Measurements from ENCODE around the gene HNRNPM. TPM values are rescaled to one million over a fixed set of nuclear protein-coding genes. Genes with fewer than 3 reads are reported as not detected.

HNRNPM gene
- total RNA-seq, 4 donors from 2014 or later = 42.5 to 74.6 (median 57.8) TPM

- intact Hi-C loops (cut with DNase I; ENCODE audit: low total_unique reads) = no loop called here
Observed at GRCh38 chr19:8528500-8528899, 83.7 kb downstream of the HNRNPM start.

GRCh38 chr19:8529369-8530006 is 84.7 kb downstream of the HNRNPM start:
- ATAC-seq = no peak

More at GRCh38 chr19:8528500-8528899, 83.7 kb downstream of the HNRNPM start:
- Histone ChIP-seq H3K4me3 (no peak overlapping the region), H3K27ac (no peak overlapping the region), H3K9me3 (no peaks in the 10 kb centered on the region), H3K27me3 (peaks cover 0 to 12% (median 5%) of the 10 kb centered on the region in 3 donors), H3K36me3 (no peaks in the 10 kb centered on the region), H3K4me1 (peaks cover 0 to 7% of the 10 kb centered on the region in 2 donors)
- TF ChIP-seq CTCF (IDR thresholded peaks at IDR 0.05 in 4 of 5, conservative IDR thresholded peaks at IDR 0.05 in 1 of 5) (no peak), POLR2A (IDR thresholded peaks at IDR 0.05) (no peak)
- DNase-seq (no peak), ATAC-seq (no peak)
- in situ Hi-C loops (cut with MboI; ENCODE audit: low sequenced_read_pairs in 4 of 4) = no loop called here

GRCh38 chr19:8530061-8530679 is 85.4 kb downstream of the HNRNPM start:
- ATAC-seq = no peak
- H3K27ac ChIP-seq = no peak overlapping the region
- no peak for DNase-seq
- no peaks in the 10 kb centered on the region for H3K9me3 ChIP-seq
- H3K4me3 ChIP-seq = no peak overlapping the region
- TF ChIP-seq CTCF (IDR thresholded peaks at IDR 0.05 in 4 of 5, conservative IDR thresholded peaks at IDR 0.05 in 1 of 5) (no peak), POLR2A (IDR thresholded peaks at IDR 0.05) (no peak)
- in situ Hi-C loops (cut with MboI; ENCODE audit: low sequenced_read_pairs in 4 of 4) = no loop called here
- peaks cover 0 to 12% (median 5%) of the 10 kb centered on the region in 3 donors for H3K27me3 ChIP-seq
- intact Hi-C loops (cut with DNase I; ENCODE audit: low total_unique reads) = no loop called here
- no peaks in the 10 kb centered on the region for H3K36me3 ChIP-seq
- H3K4me1 ChIP-seq = peaks cover 0 to 7% of the 10 kb centered on the region in 2 donors

More at GRCh38 chr19:8529369-8530006, 84.7 kb downstream of the HNRNPM start:
- Histone ChIP-seq H3K9me3 (no peaks in the 10 kb centered on the region), H3K27ac (no peak overlapping the region), H3K4me3 (no peak overlapping the region), H3K4me1 (peaks cover 0 to 7% of the 10 kb centered on the region in 2 donors), H3K27me3 (peaks cover 0 to 12% (median 5%) of the 10 kb centered on the region in 3 donors), H3K36me3 (no peaks in the 10 kb centered on the region)
- in situ Hi-C loops (cut with MboI; ENCODE audit: low sequenced_read_pairs in 4 of 4) (no loop called here), intact Hi-C loops (cut with DNase I; ENCODE audit: low total_unique reads) (no loop called here)
- DNase-seq = no peak
- no peak for TF ChIP-seq CTCF (IDR thresholded peaks at IDR 0.05 in 4 of 5, conservative IDR thresholded peaks at IDR 0.05 in 1 of 5)
- TF ChIP-seq POLR2A (IDR thresholded peaks at IDR 0.05) = no peak

GRCh38 chr19:8531470-8531869 is 86.7 kb downstream of the HNRNPM start:
- ATAC-seq (no peak), DNase-seq (no peak)
- in situ Hi-C loops (cut with MboI; ENCODE audit: low sequenced_read_pairs in 4 of 4) (no loop called here), intact Hi-C loops (cut with DNase I; ENCODE audit: low total_unique reads) (no loop called here)
- Histone ChIP-seq H3K36me3 (no peaks in the 10 kb centered on the region), H3K4me3 (no peak overlapping the region), H3K27ac (no peak overlapping the region), H3K9me3 (no peaks in the 10 kb centered on the region), H3K4me1 (peaks cover 0 to 1% of the 10 kb centered on the region in 2 donors), H3K27me3 (peaks cover 0 to 7% (median 0%) of the 10 kb centered on the region in 3 donors)
- TF ChIP-seq CTCF (IDR thresholded peaks at IDR 0.05 in 4 of 5, conservative IDR thresholded peaks at IDR 0.05 in 1 of 5) (no peak), POLR2A (IDR thresholded peaks at IDR 0.05) (no peak)
